Glutamatergic neuron (in vitro differentiated cells): ENCODE measurements around the gene APP. TPM values are rescaled to one million over a fixed set of nuclear protein-coding genes. Genes with fewer than 3 reads are reported as not detected.
A peak's percentile ranks its signal among the peaks of the same experiment; 100 is the strongest.

ENCODE experiments used
- DNase-seq: peaks from one replicate; pipeline ENCODE4 v3.0.0; 2022
- H3K27ac Mint-ChIP-seq: one replicate; pipeline ENCODE4 v1.8.0; 2020; ENCODE audit warnings: mild to moderate bottlenecking, mixed read lengths, inconsistent platforms; ENCODE audit not compliant: unreplicated experiment
- H3K27me3 Mint-ChIP-seq: one replicate; pipeline ENCODE4 v1.8.0; 2020; ENCODE audit warnings: mild to moderate bottlenecking, moderate library complexity, mixed read lengths, inconsistent platforms; ENCODE audit not compliant: unreplicated experiment
- H3K36me3 Mint-ChIP-seq: one replicate; pipeline ENCODE4 v1.8.0; 2020; ENCODE audit warnings: mild to moderate bottlenecking, mixed read lengths, inconsistent platforms; ENCODE audit not compliant: unreplicated experiment
- H3K4me1 Mint-ChIP-seq: one replicate; pipeline ENCODE4 v1.8.0; 2020; ENCODE audit warnings: mild to moderate bottlenecking, low read depth, mixed read lengths, inconsistent platforms; ENCODE audit not compliant: unreplicated experiment
- H3K4me3 Mint-ChIP-seq: one replicate; pipeline ENCODE4 v1.8.0; 2020; ENCODE audit warnings: mild to moderate bottlenecking, mixed read lengths, inconsistent platforms; ENCODE audit not compliant: unreplicated experiment
- H3K9me3 Mint-ChIP-seq: one replicate; pipeline ENCODE4 v1.8.0; 2020; ENCODE audit warnings: mild to moderate bottlenecking, moderate library complexity, mixed read lengths, inconsistent platforms; ENCODE audit not compliant: unreplicated experiment
- total RNA-seq: library from RNA; stranded (reverse); fragmentation: NEBNext Ultra II Directional; extraction: Animal tissue kit (Norgen Biotek cat#: 25700); gene quantifications from one replicate; pipeline ENCODE4 v1.2.1, GENCODE V29; 2021; ENCODE audit not compliant: unreplicated experiment
- TF ChIP-seq, protein P1 (sequence below): fragments of 200-600 bp; sonication (generic); IDR thresholded peaks from one replicate; pipeline ENCODE4 v1.5.0; 2021; ENCODE audit not compliant: partially characterized antibody, unreplicated experiment

The APP gene
- total RNA-seq, 1 donor from 2014 or later, result 735 TPM

DNA sequence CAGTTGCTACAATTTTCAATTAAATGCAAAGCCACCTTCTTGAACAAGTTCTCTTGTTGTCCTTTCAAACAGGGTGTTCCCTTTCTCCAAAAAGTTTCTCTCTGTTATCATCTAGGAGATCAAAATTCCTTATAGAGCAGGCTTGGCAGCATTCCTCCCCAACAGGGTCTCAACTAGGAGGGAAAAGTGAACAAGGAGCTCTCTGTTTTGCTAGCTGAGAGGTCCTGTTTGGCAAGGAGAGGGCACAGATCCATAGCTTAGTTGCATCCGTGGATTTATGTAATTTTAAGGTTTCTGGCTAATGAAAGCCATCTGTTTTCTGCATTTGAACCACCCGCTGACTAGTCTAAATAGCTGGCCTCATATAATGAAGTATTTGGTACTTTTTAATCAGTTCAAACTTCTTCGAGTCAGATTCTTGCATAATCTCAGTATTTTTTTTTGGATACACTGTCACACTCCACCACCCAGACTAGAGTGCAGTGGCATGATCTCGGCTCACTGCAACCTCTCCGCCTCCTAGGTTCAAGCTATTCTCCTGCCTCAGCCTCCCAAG, 54.0 kb downstream of the APP start:
- TF ChIP-seq, protein P1, sequence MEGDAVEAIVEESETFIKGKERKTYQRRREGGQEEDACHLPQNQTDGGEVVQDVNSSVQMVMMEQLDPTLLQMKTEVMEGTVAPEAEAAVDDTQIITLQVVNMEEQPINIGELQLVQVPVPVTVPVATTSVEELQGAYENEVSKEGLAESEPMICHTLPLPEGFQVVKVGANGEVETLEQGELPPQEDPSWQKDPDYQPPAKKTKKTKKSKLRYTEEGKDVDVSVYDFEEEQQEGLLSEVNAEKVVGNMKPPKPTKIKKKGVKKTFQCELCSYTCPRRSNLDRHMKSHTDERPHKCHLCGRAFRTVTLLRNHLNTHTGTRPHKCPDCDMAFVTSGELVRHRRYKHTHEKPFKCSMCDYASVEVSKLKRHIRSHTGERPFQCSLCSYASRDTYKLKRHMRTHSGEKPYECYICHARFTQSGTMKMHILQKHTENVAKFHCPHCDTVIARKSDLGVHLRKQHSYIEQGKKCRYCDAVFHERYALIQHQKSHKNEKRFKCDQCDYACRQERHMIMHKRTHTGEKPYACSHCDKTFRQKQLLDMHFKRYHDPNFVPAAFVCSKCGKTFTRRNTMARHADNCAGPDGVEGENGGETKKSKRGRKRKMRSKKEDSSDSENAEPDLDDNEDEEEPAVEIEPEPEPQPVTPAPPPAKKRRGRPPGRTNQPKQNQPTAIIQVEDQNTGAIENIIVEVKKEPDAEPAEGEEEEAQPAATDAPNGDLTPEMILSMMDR, result no peak
- Mint-ChIP-seq H3K27ac (peak overlapping the region; percentile 53), H3K27me3 (peaks cover 4% of the 10 kb centered on the region), H3K4me1 (peaks cover 41% of the 10 kb centered on the region), H3K36me3 (no peaks in the 10 kb centered on the region), H3K4me3 (no peak overlapping the region), H3K9me3 (peaks cover 15% of the 10 kb centered on the region)
- no peak for DNase-seq

DNA sequence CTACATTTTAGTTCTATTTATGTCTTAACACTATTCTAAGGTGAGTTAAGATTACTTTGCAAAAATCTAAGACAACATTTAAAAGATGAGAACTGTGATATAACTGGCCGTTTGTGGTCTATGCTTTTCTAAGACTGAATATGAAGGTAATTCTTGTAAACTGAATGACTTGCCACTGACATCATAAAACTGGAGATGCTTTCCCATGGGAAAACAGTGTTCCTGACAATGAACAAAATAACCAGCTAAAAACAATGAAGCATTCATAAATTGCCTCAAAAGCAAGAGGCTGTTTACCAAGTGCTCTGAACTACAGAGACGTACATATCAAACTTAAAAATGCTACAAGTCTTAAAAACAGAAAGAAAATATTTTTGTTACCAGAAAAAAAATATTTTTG, 54.7 kb downstream of the APP start:
- H3K9me3 Mint-ChIP-seq, result peaks cover 15% of the 10 kb centered on the region
- no peaks in the 10 kb centered on the region for H3K36me3 Mint-ChIP-seq
- peaks cover 42% of the 10 kb centered on the region for H3K4me1 Mint-ChIP-seq
- peak overlapping the region; percentile 39 for H3K27ac Mint-ChIP-seq
- H3K4me3 Mint-ChIP-seq, result peak overlapping the region; percentile 8
- peaks cover 4% of the 10 kb centered on the region for H3K27me3 Mint-ChIP-seq
- TF ChIP-seq, protein P1, result no peak
- DNase-seq, result no peak

DNA sequence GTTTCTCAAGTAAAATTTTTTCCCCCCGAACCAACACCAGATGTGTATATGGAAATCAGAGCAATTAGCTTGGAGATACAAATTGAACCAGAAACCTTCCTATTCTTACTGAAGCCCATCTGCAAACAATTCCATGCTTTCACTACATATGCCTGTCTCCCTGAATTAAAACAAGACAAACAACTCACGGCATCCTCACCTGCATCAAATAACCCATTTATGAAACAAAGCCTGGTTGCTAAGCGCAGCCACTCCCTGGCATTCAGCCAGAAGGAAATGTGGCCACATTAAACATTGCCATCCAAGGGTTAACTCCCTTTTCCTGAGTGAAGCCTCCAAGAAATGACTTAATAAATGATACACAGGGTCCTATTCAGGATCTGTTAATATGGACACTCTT, 55.3 kb downstream of the APP start:
- TF ChIP-seq, protein P1, result no peak
- no peak for DNase-seq
- H3K27me3 Mint-ChIP-seq, result peaks cover 4% of the 10 kb centered on the region
- peaks cover 40% of the 10 kb centered on the region for H3K4me1 Mint-ChIP-seq
- H3K27ac Mint-ChIP-seq, result peak overlapping the region; percentile 94
- peaks cover 15% of the 10 kb centered on the region for H3K9me3 Mint-ChIP-seq
- H3K36me3 Mint-ChIP-seq, result no peaks in the 10 kb centered on the region
- H3K4me3 Mint-ChIP-seq, result peak overlapping the region; percentile 37

DNA sequence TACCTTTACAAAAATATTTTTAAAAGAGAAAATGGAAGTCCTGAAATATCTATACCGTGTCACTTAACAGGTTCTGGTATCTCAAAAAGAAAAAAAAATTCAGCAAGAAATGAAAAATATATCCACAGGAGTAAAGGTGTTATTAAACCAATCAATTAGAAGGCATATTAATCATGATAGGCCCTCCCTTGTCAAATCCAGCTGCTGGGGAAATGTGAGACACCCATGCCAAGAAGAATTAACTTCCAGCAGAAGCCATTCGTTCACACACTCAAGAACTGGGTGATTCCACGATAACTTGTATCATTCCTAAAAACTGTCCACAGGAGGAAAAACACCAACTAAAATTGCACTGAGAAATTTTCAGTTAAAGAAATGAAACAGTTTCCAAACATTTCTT, 57.6 kb downstream of the APP start:
- H3K36me3 Mint-ChIP-seq, result peaks cover 4% of the 10 kb centered on the region
- H3K4me1 Mint-ChIP-seq, result peaks cover 37% of the 10 kb centered on the region
- H3K27me3 Mint-ChIP-seq, result peaks cover 6% of the 10 kb centered on the region
- peaks cover 19% of the 10 kb centered on the region for H3K9me3 Mint-ChIP-seq
- H3K4me3 Mint-ChIP-seq, result no peak overlapping the region
- DNase-seq, result no peak
- TF ChIP-seq, protein P1, result no peak
- H3K27ac Mint-ChIP-seq, result no peak overlapping the region

DNA sequence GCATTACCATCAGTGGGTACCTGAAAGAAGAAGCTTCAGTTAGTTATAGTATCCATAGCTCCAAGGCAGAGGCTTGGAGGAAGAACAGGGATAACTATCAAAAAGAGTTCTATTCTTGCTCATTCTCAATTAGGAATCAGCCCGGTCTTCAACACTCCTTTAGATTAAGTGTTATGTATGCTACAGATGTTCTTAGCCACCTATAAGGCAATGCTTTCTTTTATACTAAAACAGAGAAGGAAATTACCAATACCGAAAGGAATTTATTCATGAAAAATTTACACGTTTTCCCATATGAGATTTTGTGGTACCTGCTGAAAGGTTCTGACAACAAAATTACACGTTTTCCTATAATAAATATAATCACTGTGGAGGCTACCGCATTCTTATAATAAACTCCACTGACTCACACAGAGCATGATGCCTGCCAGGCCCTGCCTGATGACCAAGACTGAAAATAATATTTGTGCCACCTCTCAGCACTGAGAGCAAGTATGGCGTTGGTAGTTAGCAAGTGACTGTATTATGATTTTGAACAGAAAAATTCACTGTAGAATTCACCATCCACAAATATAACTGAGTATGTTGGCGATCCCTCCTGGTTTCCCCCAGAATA, 58.3 kb downstream of the APP start:
- H3K27ac Mint-ChIP-seq, result peak overlapping the region; percentile 21
- peaks cover 4% of the 10 kb centered on the region for H3K36me3 Mint-ChIP-seq
- peaks cover 8% of the 10 kb centered on the region for H3K27me3 Mint-ChIP-seq
- TF ChIP-seq, protein P1, result no peak
- H3K4me3 Mint-ChIP-seq, result no peak overlapping the region
- H3K4me1 Mint-ChIP-seq, result peaks cover 44% of the 10 kb centered on the region
- no peak for DNase-seq
- peaks cover 19% of the 10 kb centered on the region for H3K9me3 Mint-ChIP-seq
